Activated naive CD8-positive, alpha-beta T cell treated with anti-CD3 and anti-CD28 coated beads, Interleukin-2, amount 50 U/mL, for 16 hours (primary cell): Measurements from ENCODE around the gene CXCL8.
"Not testable (repeated sequence)": the region's sequence is repeated elsewhere in the genome, so short reads cannot be mapped to it uniquely, and the experiment has no call there.

Source experiments
- DNase-seq: peaks from one replicate; pipeline ENCODE4 v3.0.0-alpha.2; 2020; ENCODE audit warnings: low read depth, low spot score

The CXCL8 gene

GRCh38 chr4:73740353-73740778, at the start of gene CXCL8:
CXCL8 (plus strand) TSS chr4:73740569; CDS start chr4:73740659, 90 bp downstream.
- DNase-seq: no peak

GRCh38 chr4:73691201-73691600, 49.2 kb upstream of the CXCL8 start:
- DNase-seq: not testable (repeated sequence)

GRCh38 chr4:73691759-73692158, 48.6 kb upstream of the CXCL8 start:
- no peak for DNase-seq

- DNase-seq: no peak
Observed at GRCh38 chr4:73692254-73692653, 48.1 kb upstream of the CXCL8 start.

- no peak for DNase-seq
Observed at GRCh38 chr4:73692701-73693100, 47.7 kb upstream of the CXCL8 start.

GRCh38 chr4:73693811-73694210, 46.6 kb upstream of the CXCL8 start:
- no peak for DNase-seq

- DNase-seq: no peak
Observed at GRCh38 chr4:73698217-73698616, 42.2 kb upstream of the CXCL8 start.

GRCh38 chr4:73701116-73701515, 39.3 kb upstream of the CXCL8 start:
- no peak for DNase-seq

GRCh38 chr4:73702796-73703287, 37.5 kb upstream of the CXCL8 start:
- no peak for DNase-seq

- DNase-seq: no peak
Observed at GRCh38 chr4:73703320-73703719, 37.0 kb upstream of the CXCL8 start.

GRCh38 chr4:73704314-73705055, 35.9 kb upstream of the CXCL8 start:
- no peak for DNase-seq

GRCh38 chr4:73705056-73705432, 35.3 kb upstream of the CXCL8 start:
- no peak for DNase-seq

GRCh38 chr4:73705721-73706120, 34.6 kb upstream of the CXCL8 start:
- no peak for DNase-seq

- DNase-seq: no peak
Observed at GRCh38 chr4:73706811-73707210, 33.6 kb upstream of the CXCL8 start.

GRCh38 chr4:73707269-73707875, 33.0 kb upstream of the CXCL8 start:
- no peak for DNase-seq

- DNase-seq: no peak
Observed at GRCh38 chr4:73707918-73708577, 32.3 kb upstream of the CXCL8 start.

GRCh38 chr4:73709451-73710033, 30.8 kb upstream of the CXCL8 start:
- no peak for DNase-seq

- no peak for DNase-seq
Observed at GRCh38 chr4:73710094-73710493, 30.3 kb upstream of the CXCL8 start.

GRCh38 chr4:73711989-73712388, 28.4 kb upstream of the CXCL8 start:
- no peak for DNase-seq

GRCh38 chr4:73713650-73714049, 26.7 kb upstream of the CXCL8 start:
- no peak for DNase-seq

GRCh38 chr4:73714647-73715046, 25.7 kb upstream of the CXCL8 start:
- DNase-seq: no peak

GRCh38 chr4:73715659-73716058, 24.7 kb upstream of the CXCL8 start:
- no peak for DNase-seq
